Measurements from ENCODE around the gene DCTN5. TPM values are rescaled to one million over a fixed set of nuclear protein-coding genes. Genes with fewer than 3 reads are reported as not detected.
A peak's percentile ranks its signal among the peaks of the same experiment; 100 is the strongest.

DCTN5 gene
- polyA plus RNA-seq, 4 donors = 12.2 to 55.8 (median 20.3) TPM

DNA sequence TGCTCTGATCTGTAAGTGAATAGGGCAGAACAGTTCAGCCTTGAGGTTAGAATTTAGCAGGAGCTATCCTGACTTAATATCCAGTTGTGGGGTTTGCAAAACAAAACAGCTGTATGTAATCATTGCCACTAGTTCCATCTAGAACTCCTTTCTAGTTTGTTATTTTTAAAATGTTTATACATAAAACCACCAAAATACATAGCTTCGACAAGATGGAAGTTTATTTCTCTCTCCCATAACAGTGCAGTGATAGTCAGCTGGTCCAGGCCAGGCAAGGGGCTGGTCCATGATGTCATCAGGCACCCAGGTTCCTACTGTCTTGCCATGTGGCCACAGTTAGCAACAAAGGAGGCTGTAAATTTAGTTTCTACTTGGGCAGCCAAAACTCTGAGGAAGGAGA, 27.0 kb downstream of the DCTN5 start:
- no peak overlapping the region for H3K4me3 ChIP-seq (ENCODE audit: low read depth in 1 of 3, low read length in 3 of 3)
- H3K27me3 ChIP-seq (ENCODE audit: control insufficient read depth in 3 of 3, insufficient read depth in 3 of 3, low read length in 3 of 3) = no peaks in the 10 kb centered on the region
- no peak overlapping the region for H3K27ac ChIP-seq (ENCODE audit: low read depth in 1 of 3, low read length in 2 of 3)
- peaks cover 0 to 6% (median 0%) of the 10 kb centered on the region in 3 donors for H3K4me1 ChIP-seq (ENCODE audit: control insufficient read depth in 3 of 3, insufficient read depth in 2 of 3, low read depth in 1 of 3, low read length in 2 of 3)
- H3K9me3 ChIP-seq (ENCODE audit: control insufficient read depth in 2 of 2, insufficient read depth in 1 of 2, low read depth in 1 of 2, low read length in 1 of 2) = no peaks in the 10 kb centered on the region
- peaks cover 20 to 36% (median 23%) of the 10 kb centered on the region in 3 donors for H3K36me3 ChIP-seq (ENCODE audit: control insufficient read depth in 3 of 3, insufficient read depth in 2 of 3, low read depth in 1 of 3, low read length in 3 of 3)
- 71 to 88% (median 85%) methylated on average over 1 of the region's 1 CpG for WGBS, 3 donors
- no peak for DNase-seq
- FAIRE-seq = no peak

DNA sequence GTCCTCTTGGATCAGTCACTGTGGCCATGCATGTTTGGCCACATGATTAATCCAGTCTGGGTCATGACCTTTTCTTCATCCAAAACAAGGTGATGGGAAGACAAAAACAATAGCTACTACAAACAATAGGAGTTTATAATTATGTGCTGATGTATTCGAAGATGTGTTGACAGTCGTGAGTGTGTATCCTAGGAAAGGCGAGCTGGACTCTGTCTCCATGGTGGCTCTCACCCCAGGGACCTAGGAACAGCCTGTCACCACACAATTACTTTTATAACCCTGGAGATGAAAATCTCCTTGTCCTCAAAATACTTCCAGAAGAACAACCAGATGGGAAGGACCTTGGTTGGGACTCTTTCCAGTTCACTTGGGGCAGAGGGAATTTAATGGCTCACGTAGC, 27.6 kb downstream of the DCTN5 start:
- Histone ChIP-seq H3K9me3 (ENCODE audit: control insufficient read depth in 2 of 2, insufficient read depth in 1 of 2, low read depth in 1 of 2, low read length in 1 of 2) (no peaks in the 10 kb centered on the region), H3K27ac (ENCODE audit: low read depth in 1 of 3, low read length in 2 of 3) (no peak overlapping the region), H3K4me1 (ENCODE audit: control insufficient read depth in 3 of 3, insufficient read depth in 2 of 3, low read depth in 1 of 3, low read length in 2 of 3) (peaks cover 0 to 6% (median 0%) of the 10 kb centered on the region in 3 donors), H3K4me3 (ENCODE audit: low read depth in 1 of 3, low read length in 3 of 3) (no peak overlapping the region), H3K27me3 (ENCODE audit: control insufficient read depth in 3 of 3, insufficient read depth in 3 of 3, low read length in 3 of 3) (no peaks in the 10 kb centered on the region), H3K36me3 (ENCODE audit: control insufficient read depth in 3 of 3, insufficient read depth in 2 of 3, low read depth in 1 of 3, low read length in 3 of 3) (peaks cover 17 to 34% (median 21%) of the 10 kb centered on the region in 3 donors)
- DNase-seq (no peak), FAIRE-seq (no peak)
- 92 to 97% (median 94%) methylated on average over 4 of the region's 4 CpGs for WGBS, 3 donors

DNA sequence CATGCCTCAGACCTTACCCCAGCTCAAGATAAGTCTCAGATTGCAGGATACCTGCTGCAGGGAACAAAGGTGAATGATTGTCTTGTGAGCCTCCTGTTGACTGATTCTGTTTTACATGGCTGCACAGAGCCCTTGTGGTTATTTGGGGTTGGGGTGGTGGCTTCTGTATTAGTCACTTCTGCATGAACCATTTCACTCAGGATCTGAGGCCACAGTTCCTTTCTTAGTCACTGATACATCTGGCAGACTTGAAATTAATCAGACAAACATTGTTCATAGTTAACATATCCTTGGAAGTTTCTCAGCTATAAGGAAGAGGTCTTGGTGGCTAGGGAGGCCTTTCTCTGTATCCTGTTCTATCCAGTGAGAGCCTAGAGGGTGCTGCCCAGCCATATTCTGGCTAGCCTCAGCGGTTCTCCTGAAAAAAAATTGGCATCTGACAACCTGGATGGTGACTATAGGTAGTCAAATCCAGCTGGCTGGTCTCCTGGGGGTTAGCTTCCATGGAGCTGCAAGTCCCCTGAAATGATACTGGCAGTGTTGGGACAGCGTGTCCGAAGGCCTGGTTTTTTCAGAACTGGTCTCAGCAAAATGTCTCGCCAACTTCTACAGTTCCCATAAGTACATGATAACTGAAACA, 29.0 kb downstream of the DCTN5 start:
- Histone ChIP-seq H3K36me3 (ENCODE audit: control insufficient read depth in 3 of 3, insufficient read depth in 2 of 3, low read depth in 1 of 3, low read length in 3 of 3) (peaks cover 17 to 29% (median 18%) of the 10 kb centered on the region in 3 donors), H3K27me3 (ENCODE audit: control insufficient read depth in 3 of 3, insufficient read depth in 3 of 3, low read length in 3 of 3) (no peaks in the 10 kb centered on the region), H3K4me1 (ENCODE audit: control insufficient read depth in 3 of 3, insufficient read depth in 2 of 3, low read depth in 1 of 3, low read length in 2 of 3) (peaks cover 0 to 6% (median 0%) of the 10 kb centered on the region in 3 donors), H3K9me3 (ENCODE audit: control insufficient read depth in 2 of 2, insufficient read depth in 1 of 2, low read depth in 1 of 2, low read length in 1 of 2) (no peaks in the 10 kb centered on the region), H3K4me3 (ENCODE audit: low read depth in 1 of 3, low read length in 3 of 3) (no peak overlapping the region), H3K27ac (ENCODE audit: low read depth in 1 of 3, low read length in 2 of 3) (no peak overlapping the region)
- DNase-seq = peak in 1 of 2 donors; percentile 16
- FAIRE-seq = no peak
- WGBS, 3 donors = 88 to 93% (median 89%) methylated on average over 4 of the region's 4 CpGs

DNA sequence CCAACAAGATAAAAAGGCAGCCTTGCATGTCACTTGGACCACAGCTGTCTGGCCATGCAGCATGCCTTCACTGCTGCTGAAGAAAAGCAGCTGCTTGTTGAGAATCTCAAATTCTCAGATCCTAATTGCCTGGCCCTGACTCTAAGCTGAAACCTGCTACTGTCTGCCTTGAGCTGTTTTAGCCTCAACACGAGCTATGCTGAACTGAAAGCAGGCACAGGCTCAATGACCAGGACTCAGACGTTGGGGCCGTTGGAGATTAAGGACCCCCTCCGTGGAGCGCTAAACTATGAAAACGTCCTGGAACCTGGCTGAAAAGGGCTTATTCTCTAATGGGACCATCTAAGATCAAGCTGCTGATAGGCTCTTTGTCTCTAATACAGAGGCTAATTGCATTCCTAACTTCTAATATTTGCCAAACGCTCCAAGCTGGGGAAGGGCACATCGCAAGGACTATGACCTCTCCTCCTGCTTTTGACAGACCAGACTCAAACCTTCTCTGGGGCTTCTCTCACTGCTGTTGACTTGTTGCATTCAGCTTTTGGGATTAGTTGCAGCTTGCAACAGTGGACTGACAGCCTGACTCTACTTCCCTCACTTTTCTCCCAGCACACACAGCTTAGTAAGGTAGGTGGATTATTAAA, 32.8 kb downstream of the DCTN5 start:
- DNase-seq (no peak), FAIRE-seq (no peak)
- no peak overlapping the region for H3K27ac ChIP-seq (ENCODE audit: low read depth in 1 of 3, low read length in 2 of 3)
- 58 to 72% (median 67%) methylated on average over 8 of the region's 8 CpGs for WGBS, 3 donors
- no peak overlapping the region for H3K4me3 ChIP-seq (ENCODE audit: low read depth in 1 of 3, low read length in 3 of 3)
- H3K4me1 ChIP-seq (ENCODE audit: control insufficient read depth in 3 of 3, insufficient read depth in 2 of 3, low read depth in 1 of 3, low read length in 2 of 3) = peaks cover 0 to 18% (median 3%) of the 10 kb centered on the region in 3 donors
- H3K9me3 ChIP-seq (ENCODE audit: control insufficient read depth in 2 of 2, insufficient read depth in 1 of 2, low read depth in 1 of 2, low read length in 1 of 2) = no peaks in the 10 kb centered on the region
- H3K36me3 ChIP-seq (ENCODE audit: control insufficient read depth in 3 of 3, insufficient read depth in 2 of 3, low read depth in 1 of 3, low read length in 3 of 3) = peaks cover 3 to 20% (median 5%) of the 10 kb centered on the region in 3 donors
- no peaks in the 10 kb centered on the region for H3K27me3 ChIP-seq (ENCODE audit: control insufficient read depth in 3 of 3, insufficient read depth in 3 of 3, low read length in 3 of 3)

DNA sequence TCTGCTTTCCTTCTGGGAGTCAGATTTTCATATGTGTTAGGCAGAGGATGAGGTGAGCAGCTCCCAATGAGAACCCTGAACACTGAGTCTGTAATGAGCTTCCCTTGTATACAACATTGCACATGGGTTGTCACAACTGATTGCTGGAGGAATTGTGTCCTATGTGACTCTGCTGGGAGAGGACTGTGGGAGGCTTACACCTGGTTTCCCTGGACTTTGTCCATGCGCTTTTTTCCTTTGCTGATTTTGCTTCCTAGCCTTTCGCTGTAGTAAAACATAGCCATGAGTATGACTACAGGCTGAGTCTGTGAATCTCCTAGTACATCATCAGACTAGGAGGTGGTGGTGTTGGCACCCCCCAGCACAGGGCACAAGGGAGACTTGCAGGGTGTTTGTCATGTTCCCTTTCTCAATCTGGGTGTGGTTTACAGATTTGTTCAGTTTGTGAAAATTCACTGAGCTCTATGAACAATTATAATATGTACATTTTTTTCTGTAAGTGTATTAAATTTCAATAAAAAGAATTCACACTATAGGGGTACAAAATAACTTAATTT, 35.7 kb downstream of the DCTN5 start:
- 22 to 73% (median 41%) methylated on average over 2 of the region's 2 CpGs for WGBS, 3 donors
- H3K36me3 ChIP-seq (ENCODE audit: control insufficient read depth in 3 of 3, insufficient read depth in 2 of 3, low read depth in 1 of 3, low read length in 3 of 3) = peaks cover 0 to 30% (median 3%) of the 10 kb centered on the region in 3 donors
- FAIRE-seq = no peak
- H3K27ac ChIP-seq (ENCODE audit: low read depth in 1 of 3, low read length in 2 of 3) = peak overlapping the region in 1 of 3 donors; percentile 32
- H3K27me3 ChIP-seq (ENCODE audit: control insufficient read depth in 3 of 3, insufficient read depth in 3 of 3, low read length in 3 of 3) = no peaks in the 10 kb centered on the region
- DNase-seq = peak; percentile 85 to 88
- H3K4me3 ChIP-seq (ENCODE audit: low read depth in 1 of 3, low read length in 3 of 3) = no peak overlapping the region
- H3K4me1 ChIP-seq (ENCODE audit: control insufficient read depth in 3 of 3, insufficient read depth in 2 of 3, low read depth in 1 of 3, low read length in 2 of 3) = peaks cover 0 to 12% (median 7%) of the 10 kb centered on the region in 3 donors
- no peaks in the 10 kb centered on the region for H3K9me3 ChIP-seq (ENCODE audit: control insufficient read depth in 2 of 2, insufficient read depth in 1 of 2, low read depth in 1 of 2, low read length in 1 of 2)

DNA sequence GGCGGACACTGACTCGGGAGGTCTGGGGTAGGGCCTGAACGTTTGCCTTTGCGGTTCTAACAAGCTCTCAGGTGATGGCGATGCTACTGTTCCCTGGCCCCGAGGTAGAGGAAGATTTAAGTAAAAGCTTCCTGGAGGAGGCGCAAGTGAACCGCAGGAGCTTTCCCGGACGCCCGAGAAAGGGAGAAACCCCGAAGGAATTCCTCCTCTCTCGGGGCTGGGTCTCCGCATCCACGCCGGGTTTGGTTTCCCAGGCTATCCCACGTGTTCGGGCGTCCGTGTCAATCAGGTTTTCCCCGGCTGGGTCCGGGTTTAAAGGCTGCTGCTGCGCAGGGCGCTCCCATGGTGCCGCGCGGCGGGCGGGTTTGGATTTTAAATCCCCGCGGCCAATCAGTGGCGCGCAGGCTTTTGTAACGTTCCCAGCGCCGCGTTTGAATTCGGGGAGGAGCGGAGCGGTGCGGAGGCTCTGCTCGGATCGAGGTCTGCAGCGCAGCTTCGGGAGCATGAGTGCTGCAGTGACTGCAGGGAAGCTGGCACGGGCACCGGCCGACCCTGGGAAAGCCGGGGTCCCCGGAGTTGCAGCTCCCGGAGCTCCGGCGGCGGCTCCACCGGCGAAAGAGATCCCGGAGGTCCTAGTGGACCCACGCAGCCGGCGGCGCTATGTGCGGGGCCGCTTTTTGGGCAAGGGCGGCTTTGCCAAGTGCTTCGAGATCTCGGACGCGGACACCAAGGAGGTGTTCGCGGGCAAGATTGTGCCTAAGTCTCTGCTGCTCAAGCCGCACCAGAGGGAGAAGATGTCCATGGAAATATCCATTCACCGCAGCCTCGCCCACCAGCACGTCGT, 37.4 kb downstream of the DCTN5 start, which contains the start of gene PLK1:
TSS of gene PLK1 (plus strand) at position 460 of the 844 bp plus-strand sequence. CDS start at position 504, 44 bp downstream.
- Histone ChIP-seq H3K27ac (ENCODE audit: low read depth in 1 of 3, low read length in 2 of 3) (peak within 1 kb of the TSS in 1 of 3 donors; percentile 1), H3K27me3 (ENCODE audit: control insufficient read depth in 3 of 3, insufficient read depth in 3 of 3, low read length in 3 of 3) (no peaks in the 10 kb centered on the region), H3K4me3 (ENCODE audit: low read depth in 1 of 3, low read length in 3 of 3) (peak within 1 kb of the TSS; percentile 41 to 61 (median 56)), H3K36me3 (ENCODE audit: control insufficient read depth in 3 of 3, insufficient read depth in 2 of 3, low read depth in 1 of 3, low read length in 3 of 3) (peaks cover 0 to 32% (median 2%) of the 10 kb centered on the region in 3 donors), H3K9me3 (ENCODE audit: control insufficient read depth in 2 of 2, insufficient read depth in 1 of 2, low read depth in 1 of 2, low read length in 1 of 2) (no peaks in the 10 kb centered on the region), H3K4me1 (ENCODE audit: control insufficient read depth in 3 of 3, insufficient read depth in 2 of 3, low read depth in 1 of 3, low read length in 2 of 3) (peaks cover 0 to 12% (median 7%) of the 10 kb centered on the region in 3 donors)
- 1% methylated on average over 72 to 75 of the region's 75 CpGs for WGBS, 3 donors
- no peak for FAIRE-seq
- peak; percentile 87 to 91 for DNase-seq

DNA sequence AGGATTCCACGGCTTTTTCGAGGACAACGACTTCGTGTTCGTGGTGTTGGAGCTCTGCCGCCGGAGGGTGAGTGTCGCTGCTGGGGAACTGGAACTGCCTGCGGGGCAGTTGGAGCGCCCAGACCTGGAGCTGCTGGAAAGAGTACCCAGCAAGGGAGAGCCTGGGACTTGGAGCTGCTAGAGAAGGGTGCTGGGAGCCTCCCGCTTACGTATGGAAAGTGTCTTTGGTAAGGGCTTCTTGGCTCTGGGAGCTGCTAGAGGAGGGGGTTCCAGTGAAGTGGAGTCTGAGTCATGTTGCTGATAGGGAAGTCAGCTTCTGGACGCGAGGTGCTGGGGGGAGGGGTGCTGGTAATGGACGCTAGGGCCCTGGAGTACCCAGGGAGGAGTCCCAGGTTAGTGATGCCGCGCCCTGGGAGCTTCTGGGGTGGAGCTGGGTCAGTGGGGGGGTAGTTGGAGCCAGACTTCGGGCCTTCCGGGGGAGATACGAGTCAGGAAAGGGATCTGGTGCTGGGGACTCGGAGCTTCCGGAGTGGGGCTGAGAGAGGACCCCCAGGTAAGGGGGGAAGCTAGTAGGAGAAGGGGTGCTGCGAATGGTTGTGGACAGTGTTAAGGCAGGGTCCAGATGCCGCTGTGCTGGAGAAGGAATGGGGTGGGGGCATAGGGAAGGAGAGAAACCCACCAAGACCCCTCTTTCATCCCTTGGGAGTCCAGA, 38.2 kb downstream of the DCTN5 start:
- Histone ChIP-seq H3K36me3 (ENCODE audit: control insufficient read depth in 3 of 3, insufficient read depth in 2 of 3, low read depth in 1 of 3, low read length in 3 of 3) (peaks cover 0 to 40% (median 5%) of the 10 kb centered on the region in 3 donors), H3K4me1 (ENCODE audit: control insufficient read depth in 3 of 3, insufficient read depth in 2 of 3, low read depth in 1 of 3, low read length in 2 of 3) (peaks cover 0 to 12% (median 7%) of the 10 kb centered on the region in 3 donors), H3K4me3 (ENCODE audit: low read depth in 1 of 3, low read length in 3 of 3) (peak overlapping the region; percentile 41 to 61 (median 56)), H3K27ac (ENCODE audit: low read depth in 1 of 3, low read length in 2 of 3) (no peak overlapping the region), H3K27me3 (ENCODE audit: control insufficient read depth in 3 of 3, insufficient read depth in 3 of 3, low read length in 3 of 3) (no peaks in the 10 kb centered on the region), H3K9me3 (ENCODE audit: control insufficient read depth in 2 of 2, insufficient read depth in 1 of 2, low read depth in 1 of 2, low read length in 1 of 2) (no peaks in the 10 kb centered on the region)
- WGBS, 3 donors = 9 to 11% (median 10%) methylated on average over 24 of the region's 24 CpGs
- FAIRE-seq = no peak
- peak; percentile 66 for DNase-seq
